Caco-2 (cell line): ENCODE measurements around the gene PSEN1. TPM values are rescaled to one million over a fixed set of nuclear protein-coding genes. Genes with fewer than 3 reads are reported as not detected.
"Not testable (repeated sequence)": the region's sequence is repeated elsewhere in the genome, so short reads cannot be mapped to it uniquely, and the experiment has no call there.

Experiments
- BruUV-seq: library from RNA; stranded (reverse); fragments of 400-500 nt; replicated peaks from 2 replicates; lab custom pipeline; 2021; lab: Mats Ljungman, UMichigan
- CTCF ChIA-PET: fragments of 300-600 bp; sonication (Branson Sonifier 250); formaldehyde crosslinking; loops from one replicate; lab custom pipeline; 2022; ENCODE audit warnings: antibody characterized with exemption; lab: Charles Lee
- POLR2A ChIA-PET: fragments of 300-600 bp; sonication (Branson Sonifier 250); formaldehyde crosslinking; loops from one replicate; lab custom pipeline; 2022; ENCODE audit warnings: antibody characterized with exemption; lab: Charles Lee
- DNase-seq, 2 experiments: peaks; one replicate each; pipeline versions ENCODE4 v3.0.0 to v3.0.0-alpha.2; 2020 to 2022
- H3K27me3 ChIP-seq: replicated peaks from 2 replicates; pipeline ENCODE4 v1.6.0; 2011; ENCODE audit warnings: low read length; ENCODE audit not compliant: control insufficient read depth, insufficient read depth
- H3K36me3 ChIP-seq: 2 replicates; pipeline ENCODE4 v1.5.1; 2011; ENCODE audit warnings: low read length; ENCODE audit not compliant: control insufficient read depth, insufficient read depth
- H3K4me1 ChIP-seq: fragments of 250-450 bp; sonication (Bioruptor Pico); 2 replicates; pipeline ENCODE4 v1.5.1; 2020; ENCODE audit warnings: mild to moderate bottlenecking
- H3K4me3 ChIP-seq: 2 replicates; pipeline ENCODE4 v1.5.1; 2011; ENCODE audit warnings: low read depth, mild to moderate bottlenecking, control low read depth, low read length
- H3K9me3 ChIP-seq: fragments of 250-450 bp; sonication (Bioruptor Pico); 2 replicates; pipeline ENCODE4 v1.5.1; 2020; ENCODE audit warnings: mild to moderate bottlenecking, moderate library complexity
- H3K27ac Mint-ChIP-seq: one replicate; pipeline ENCODE4 v1.8.0; 2022; ENCODE audit warnings: mixed read lengths; ENCODE audit not compliant: unreplicated experiment
- H3K27me3 Mint-ChIP-seq: one replicate; pipeline ENCODE4 v1.8.0; 2022; ENCODE audit warnings: mixed read lengths; ENCODE audit not compliant: insufficient read depth, unreplicated experiment
- H3K36me3 Mint-ChIP-seq: one replicate; pipeline ENCODE4 v1.8.0; 2022; ENCODE audit warnings: mild to moderate bottlenecking, mixed read lengths; ENCODE audit not compliant: insufficient read depth, unreplicated experiment
- H3K4me1 Mint-ChIP-seq: one replicate; pipeline ENCODE4 v1.8.0; 2022; ENCODE audit warnings: low read depth, mixed read lengths; ENCODE audit not compliant: unreplicated experiment
- H3K4me3 Mint-ChIP-seq: one replicate; pipeline ENCODE4 v1.8.0; 2022; ENCODE audit warnings: mild to moderate bottlenecking, moderate library complexity, mixed read lengths; ENCODE audit not compliant: unreplicated experiment
- H3K9me3 Mint-ChIP-seq: one replicate; pipeline ENCODE4 v1.8.0; 2022; ENCODE audit warnings: mixed read lengths; ENCODE audit not compliant: unreplicated experiment
- CTCF ChIP-seq, 2 experiments: fragments of 200-600 bp in 1 of 2; IDR thresholded peaks; 1 replicate in 1 of 2; 2 replicates in 1 of 2; pipeline versions ENCODE4 v1.5.1 to v1.8.0; 2011 to 2022; ENCODE audit warnings: antibody characterized with exemption in 1 of 2, control low read depth in 1 of 2, inconsistent platforms in 1 of 2, low read depth in 1 of 2, low read length in 1 of 2, mild to moderate bottlenecking in 1 of 2, moderate library complexity in 1 of 2; ENCODE audit not compliant: insufficient read depth in 1 of 2, severe bottlenecking in 1 of 2, unreplicated experiment in 1 of 2
- intact Hi-C: fragments of 100-400 bp; cut with micrococcal nuclease; formaldehyde crosslinking; loops from one replicate; pipeline ENCODE4 v1.10.0; 2022; ENCODE audit not compliant: unreplicated experiment
- total RNA-seq: library from RNA; stranded (reverse); gene quantifications from 2 replicates; pipeline ENCODE4 v1.2.3, GENCODE V29; 2022

The PSEN1 gene
- total RNA-seq, 1 experiment from 2014 or later = 74.8 TPM

GRCh38 chr14:73168274-73168673, 32.0 kb downstream of the PSEN1 start:
- Mint-ChIP-seq H3K27me3 (no peaks in the 10 kb centered on the region), H3K4me3 (no peak overlapping the region), H3K4me1 (no peaks in the 10 kb centered on the region), H3K9me3 (no peaks in the 10 kb centered on the region), H3K27ac (no peak overlapping the region), H3K36me3 (peaks cover 63% of the 10 kb centered on the region)
- no peak for TF ChIP-seq CTCF (IDR thresholded peaks at IDR 0.05; ENCODE audit: insufficient read depth in 1 of 2, low read depth in 1 of 2, low read length in 1 of 2, severe bottlenecking in 1 of 2, unreplicated experiment in 1 of 2)
- no peaks in the 10 kb centered on the region for H3K27me3 ChIP-seq
- no peaks in the 10 kb centered on the region; the same call in 1 of the 2 replicates for H3K36me3 ChIP-seq
- no peak for DNase-seq
- CTCF ChIA-PET = no interaction called here
- no peak overlapping the region for H3K4me3 ChIP-seq
- H3K9me3 ChIP-seq = no peaks in the 10 kb centered on the region
- no TSS peak for BruUV-seq
- intact Hi-C loops = no loop called here
- H3K4me1 ChIP-seq = no peaks in the 10 kb centered on the region
- POLR2A ChIA-PET = interaction anchor here (0.5 kb wide), 1 partner anchor 32 kb away, joined by 7 read pairs; the partner anchor contains the start of gene PSEN1

DNA sequence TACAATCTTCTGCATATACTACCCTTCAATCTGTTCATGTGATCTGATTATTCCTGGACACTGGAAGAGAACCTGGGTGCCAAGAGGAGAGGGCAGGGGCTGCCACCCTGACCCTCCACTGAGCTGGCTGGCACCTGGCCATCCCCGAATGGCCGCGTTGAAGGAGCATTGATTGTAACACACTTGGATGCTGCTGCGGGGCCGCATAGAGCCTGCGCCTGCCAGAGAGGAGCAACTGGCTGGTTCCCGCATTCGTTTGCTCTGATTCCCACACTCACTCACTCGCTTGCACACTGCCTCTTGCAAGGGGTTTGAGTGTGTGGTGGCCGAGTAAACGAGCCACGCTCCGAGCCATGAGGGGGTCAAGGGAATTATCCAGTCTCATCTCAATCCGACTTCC, 32.4 kb downstream of the PSEN1 start:
- Histone ChIP-seq H3K4me1 (no peaks in the 10 kb centered on the region), H3K27me3 (no peaks in the 10 kb centered on the region), H3K9me3 (no peaks in the 10 kb centered on the region), H3K4me3 (no peak overlapping the region), H3K36me3 (no peaks in the 10 kb centered on the region; the same call in none of the 2 replicates)
- Mint-ChIP-seq H3K27ac (no peak overlapping the region), H3K4me1 (no peaks in the 10 kb centered on the region), H3K4me3 (no peak overlapping the region), H3K9me3 (no peaks in the 10 kb centered on the region), H3K27me3 (no peaks in the 10 kb centered on the region), H3K36me3 (peaks cover 63% of the 10 kb centered on the region)
- ChIA-PET POLR2A (no interaction called here), CTCF (no interaction called here)
- intact Hi-C loops = no loop called here
- DNase-seq = no peak
- no peak for TF ChIP-seq CTCF (IDR thresholded peaks at IDR 0.05; ENCODE audit: insufficient read depth in 1 of 2, low read depth in 1 of 2, low read length in 1 of 2, severe bottlenecking in 1 of 2, unreplicated experiment in 1 of 2)
- BruUV-seq = no TSS peak

DNA sequence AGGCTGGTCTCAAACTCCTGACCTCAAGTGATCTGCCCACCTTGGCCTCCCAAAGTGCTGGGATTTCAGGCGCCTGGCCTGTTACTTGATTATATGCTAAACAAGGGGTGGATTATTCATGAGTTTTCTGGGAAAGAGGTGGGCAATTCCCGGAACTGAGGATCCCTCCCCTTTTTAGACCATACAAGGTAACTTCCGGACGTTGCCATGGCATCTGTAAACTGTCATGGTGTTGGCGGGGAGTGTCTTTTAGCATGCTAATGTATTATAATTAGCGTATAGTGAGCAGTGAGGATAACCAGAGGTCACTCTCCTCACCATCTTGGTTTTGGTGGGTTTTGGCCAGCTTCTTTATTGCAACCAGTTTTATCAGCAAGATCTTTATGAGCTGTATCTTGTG, 33.5 kb downstream of the PSEN1 start:
- CTCF ChIA-PET, H3K4me1 Mint-ChIP-seq, BruUV-seq, H3K9me3 Mint-ChIP-seq, POLR2A ChIA-PET, H3K27me3 ChIP-seq, H3K27me3 Mint-ChIP-seq, H3K4me3 Mint-ChIP-seq, intact Hi-C loops, H3K4me1 ChIP-seq, H3K36me3 ChIP-seq, H3K9me3 ChIP-seq, DNase-seq, H3K27ac Mint-ChIP-seq, H3K4me3 ChIP-seq: not testable (repeated sequence)
- H3K36me3 Mint-ChIP-seq = peaks cover 67% of the 10 kb centered on the region

- Histone ChIP-seq H3K9me3 (no peaks in the 10 kb centered on the region), H3K4me1 (no peaks in the 10 kb centered on the region), H3K36me3 (no peaks in the 10 kb centered on the region; the same call in none of the 2 replicates), H3K27me3 (no peaks in the 10 kb centered on the region), H3K4me3 (no peak overlapping the region)
- DNase-seq = no peak
- CTCF ChIA-PET = no interaction called here
- peaks cover 64% of the 10 kb centered on the region for H3K36me3 Mint-ChIP-seq
- no peak for TF ChIP-seq CTCF (IDR thresholded peaks at IDR 0.05; ENCODE audit: insufficient read depth in 1 of 2, low read depth in 1 of 2, low read length in 1 of 2, severe bottlenecking in 1 of 2, unreplicated experiment in 1 of 2)
- H3K4me3 Mint-ChIP-seq = no peak overlapping the region
- H3K9me3 Mint-ChIP-seq = no peaks in the 10 kb centered on the region
- no peak overlapping the region for H3K27ac Mint-ChIP-seq
- no peaks in the 10 kb centered on the region for H3K4me1 Mint-ChIP-seq
- BruUV-seq = no TSS peak
- intact Hi-C loops = no loop called here
- POLR2A ChIA-PET = no interaction called here
- H3K27me3 Mint-ChIP-seq = no peaks in the 10 kb centered on the region
These were observed 34.4 kb downstream of the PSEN1 start for GRCh38 chr14:73170686-73171085.
